Activated CD8-positive, alpha-beta T cell treated with anti-CD3 and anti-CD28 coated beads, Interleukin-2, amount 10 ng/mL, durations not matched to agents 7 days and 5 days (primary cell): ENCODE results near the gene COG5. TPM values are rescaled to one million over a fixed set of nuclear protein-coding genes. Genes with fewer than 3 reads are reported as not detected.

Experiments used
- ATAC-seq: fragments of 150-1000 bp; cut with Tn5 transposase; one replicate; pipeline ENCODE4 v1.10.0; 2021; ENCODE audit warnings: moderate library complexity
- CTCF ChIA-PET: fragments of 350-600 bp; sonication (Branson Sonifier 250); formaldehyde crosslinking; loops from one replicate; lab custom pipeline; 2021; ENCODE audit warnings: antibody characterized with exemption; lab: Charles Lee
- POLR2A ChIA-PET: fragments of 350-600 bp; sonication (Branson Sonifier 250); formaldehyde crosslinking; loops from one replicate; lab custom pipeline; 2021; ENCODE audit warnings: antibody characterized with exemption; lab: Charles Lee
- DNase-seq: peaks from one replicate; pipeline ENCODE4 v3.0.0-alpha.2; 2020
- H3K27ac Mint-ChIP-seq: one replicate; pipeline ENCODE4 v1.8.0; 2021; ENCODE audit warnings: mild to moderate bottlenecking, mixed read lengths
- H3K27me3 Mint-ChIP-seq: one replicate; pipeline ENCODE4 v1.8.0; 2021; ENCODE audit warnings: low read depth, mixed read lengths
- H3K36me3 Mint-ChIP-seq: one replicate; pipeline ENCODE4 v1.8.0; 2021; ENCODE audit warnings: low read depth, mixed read lengths
- H3K4me1 Mint-ChIP-seq: one replicate; pipeline ENCODE4 v1.8.0; 2021; ENCODE audit warnings: low read depth, mixed read lengths
- H3K4me3 Mint-ChIP-seq: one replicate; pipeline ENCODE4 v1.8.0; 2021; ENCODE audit warnings: mild to moderate bottlenecking, mixed read lengths
- H3K9me3 Mint-ChIP-seq: one replicate; pipeline ENCODE4 v1.8.0; 2022; ENCODE audit warnings: mixed read lengths; ENCODE audit not compliant: insufficient read depth
- total RNA-seq, 2 experiments: library from RNA; stranded (reverse); gene quantifications; one replicate each; pipeline ENCODE4 v1.2.3, GENCODE V29; 2021

Gene COG5
- total RNA-seq, 2 experiments from 2014 or later: 31.3 to 31.8 TPM

DNA sequence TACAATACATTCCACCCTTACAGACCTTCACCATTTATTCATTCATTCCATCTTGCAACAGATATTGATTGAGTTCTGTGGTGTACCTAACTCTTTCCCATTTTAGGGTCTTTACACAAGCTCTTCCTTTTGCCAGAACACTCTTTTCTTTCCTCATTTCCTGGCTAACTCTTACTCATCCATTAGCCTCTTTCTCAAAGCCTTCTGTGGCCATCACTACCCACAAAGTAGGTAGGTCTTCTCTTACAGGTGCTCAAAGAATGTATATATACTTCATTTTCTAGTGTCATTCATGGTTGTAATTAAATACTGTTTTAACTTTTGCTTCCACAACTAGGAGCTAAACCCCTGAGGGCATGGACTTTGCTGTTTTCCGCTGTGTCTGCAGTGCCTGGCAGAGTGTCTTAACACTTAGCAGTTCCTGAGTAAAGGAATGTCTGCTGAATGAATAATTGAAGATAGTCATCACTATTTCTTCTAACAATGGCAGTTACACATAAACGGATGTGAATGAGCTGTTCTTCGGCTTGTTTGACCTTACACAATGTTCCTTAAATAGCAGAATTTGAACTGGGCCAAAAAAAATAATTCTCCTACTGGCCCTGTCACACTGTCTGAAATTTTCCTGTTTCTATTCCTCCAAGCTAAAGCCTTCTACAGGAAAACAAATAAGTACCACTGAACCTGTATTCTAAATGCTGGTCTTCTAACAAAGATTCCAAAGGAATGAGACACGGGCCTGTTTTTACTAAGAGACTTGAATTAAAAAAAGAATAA is 31.4 kb upstream of the COG5 start:
- POLR2A ChIA-PET: no interaction called here
- Mint-ChIP-seq H3K4me1 (no peaks in the 10 kb centered on the region), H3K36me3 (peaks cover 19% of the 10 kb centered on the region), H3K27ac (no peak overlapping the region), H3K27me3 (no peaks in the 10 kb centered on the region), H3K9me3 (no peaks in the 10 kb centered on the region), H3K4me3 (no peak overlapping the region)
- CTCF ChIA-PET: interaction anchor here (0.6 kb wide), 1 partner anchor 70 kb away, joined by 3 read pairs; no protein-coding TSS in a partner anchor
- ATAC-seq: no peak
- DNase-seq: no peak

DNA sequence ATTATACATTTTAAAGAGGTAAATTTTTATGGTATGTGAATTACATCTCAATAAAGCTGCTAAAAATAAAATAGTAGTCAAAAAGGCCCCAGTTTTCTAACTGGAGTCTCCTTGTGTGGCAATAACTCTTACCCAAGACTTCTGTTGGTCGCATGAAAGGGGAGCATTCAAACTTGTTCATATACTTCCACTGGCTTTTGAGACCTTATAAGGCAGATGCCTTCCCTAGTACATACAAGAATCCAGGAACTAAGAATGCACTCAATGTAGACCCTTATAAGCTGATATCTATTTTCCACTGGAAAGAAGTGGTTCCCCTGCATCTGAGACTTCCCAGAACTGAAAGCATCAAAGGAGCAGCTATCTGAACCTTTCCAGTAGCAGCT is 29.3 kb upstream of the COG5 start:
- POLR2A ChIA-PET: no interaction called here
- H3K36me3 Mint-ChIP-seq: peaks cover 18% of the 10 kb centered on the region
- DNase-seq (no peak), ATAC-seq (no peak)
- no peak overlapping the region for H3K27ac Mint-ChIP-seq
- H3K4me3 Mint-ChIP-seq: no peak overlapping the region
- H3K9me3 Mint-ChIP-seq: no peaks in the 10 kb centered on the region
- no peaks in the 10 kb centered on the region for H3K4me1 Mint-ChIP-seq
- CTCF ChIA-PET: no interaction called here
- no peaks in the 10 kb centered on the region for H3K27me3 Mint-ChIP-seq

DNA sequence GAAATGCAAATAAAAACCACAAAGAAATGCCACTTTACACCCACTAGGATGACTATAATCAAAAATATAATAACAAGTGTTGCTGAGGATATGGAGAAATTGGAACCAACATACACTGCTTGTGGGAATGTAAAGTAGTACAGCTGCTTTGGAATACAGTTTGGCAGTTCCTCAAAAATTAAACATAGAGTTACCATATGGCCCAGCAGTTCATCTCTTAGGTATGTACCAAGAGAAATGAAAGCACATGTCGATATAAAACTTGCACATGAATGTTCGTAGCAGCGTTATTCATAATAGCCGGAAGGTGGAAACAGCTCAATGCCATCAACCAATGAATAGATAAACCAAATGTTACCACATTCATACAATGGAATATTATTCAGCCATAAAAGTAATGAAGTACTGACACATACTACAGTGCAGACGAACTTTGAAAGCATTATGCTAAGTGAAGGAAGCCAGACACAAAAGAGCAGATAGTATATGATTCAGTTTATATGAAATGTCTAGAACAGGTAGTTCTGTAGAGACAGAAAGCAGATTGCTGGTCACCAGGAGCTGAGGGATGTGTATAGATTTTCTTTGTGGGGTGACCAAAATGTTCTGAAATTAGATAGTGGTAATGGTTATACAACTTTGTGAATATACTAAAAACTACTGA is 28.8 kb upstream of the COG5 start:
- ChIA-PET CTCF (no interaction called here), POLR2A (no interaction called here)
- no peak overlapping the region for H3K4me3 Mint-ChIP-seq
- H3K4me1 Mint-ChIP-seq: no peaks in the 10 kb centered on the region
- no peaks in the 10 kb centered on the region for H3K9me3 Mint-ChIP-seq
- peaks cover 16% of the 10 kb centered on the region for H3K36me3 Mint-ChIP-seq
- no peaks in the 10 kb centered on the region for H3K27me3 Mint-ChIP-seq
- no peak for ATAC-seq
- H3K27ac Mint-ChIP-seq: no peak overlapping the region
- no peak for DNase-seq

DNA sequence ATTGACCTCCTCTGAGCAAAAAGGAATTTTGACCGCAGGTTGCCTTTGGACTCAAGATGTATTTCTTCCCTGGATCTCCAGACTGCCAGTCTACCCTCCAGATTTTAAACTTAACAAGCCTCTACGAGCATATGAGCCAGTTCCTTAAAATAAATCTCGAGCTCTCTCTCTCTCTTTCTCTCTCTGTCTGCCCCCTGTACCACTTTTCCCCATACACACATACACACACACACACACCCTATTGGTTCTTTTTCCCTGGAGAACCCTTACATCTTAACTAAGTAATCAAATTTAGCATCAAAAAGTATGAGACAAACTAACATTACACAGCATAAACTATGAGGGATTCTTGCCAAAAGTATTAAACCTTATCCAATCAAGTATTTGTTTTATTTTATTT is 27.7 kb upstream of the COG5 start:
- Mint-ChIP-seq H3K27me3 (no peaks in the 10 kb centered on the region), H3K4me3 (no peak overlapping the region), H3K9me3 (no peaks in the 10 kb centered on the region), H3K4me1 (no peaks in the 10 kb centered on the region), H3K27ac (no peak overlapping the region), H3K36me3 (peaks cover 17% of the 10 kb centered on the region)
- no peak for DNase-seq
- CTCF ChIA-PET: no interaction called here
- POLR2A ChIA-PET: no interaction called here
- no peak for ATAC-seq

DNA sequence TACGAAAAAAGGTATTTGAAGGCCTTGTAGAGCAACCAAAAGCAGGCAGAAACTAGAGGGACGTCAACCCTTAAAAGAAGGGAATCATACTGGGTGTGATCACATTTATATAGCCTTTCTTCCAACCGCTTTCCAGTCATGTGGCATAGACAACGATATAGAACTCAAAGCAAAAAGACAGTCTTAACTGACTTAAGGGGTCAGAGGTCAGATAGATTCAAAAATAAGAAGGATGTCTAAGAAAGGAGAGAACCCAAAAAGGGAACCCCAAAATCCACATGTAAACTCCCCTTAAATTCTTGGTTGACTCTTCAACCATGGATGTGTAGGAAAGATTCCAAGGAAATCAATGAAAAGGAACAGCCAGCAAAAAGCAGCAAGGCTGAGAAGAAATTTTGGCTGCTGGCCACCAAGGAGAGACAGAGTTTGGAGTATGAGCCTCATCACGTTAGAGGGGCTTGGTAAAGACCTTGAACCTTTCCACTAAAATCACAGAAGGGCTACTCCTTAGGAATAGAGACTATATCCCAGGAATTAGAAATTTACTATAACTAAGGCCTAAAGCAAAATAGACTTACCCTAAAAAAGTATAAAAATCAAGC is 24.9 kb upstream of the COG5 start:
- no peaks in the 10 kb centered on the region for H3K4me1 Mint-ChIP-seq
- H3K9me3 Mint-ChIP-seq: no peaks in the 10 kb centered on the region
- H3K4me3 Mint-ChIP-seq: no peak overlapping the region
- ATAC-seq (no peak), DNase-seq (no peak)
- H3K36me3 Mint-ChIP-seq: peaks cover 27% of the 10 kb centered on the region
- H3K27ac Mint-ChIP-seq: no peak overlapping the region
- CTCF ChIA-PET: no interaction called here
- no peaks in the 10 kb centered on the region for H3K27me3 Mint-ChIP-seq
- POLR2A ChIA-PET: no interaction called here

GRCh38 chr7:107584716-107585115 is 21.0 kb upstream of the COG5 start:
- ATAC-seq (no peak), DNase-seq (no peak)
- POLR2A ChIA-PET: no interaction called here
- Mint-ChIP-seq H3K4me3 (no peak overlapping the region), H3K27me3 (no peaks in the 10 kb centered on the region), H3K9me3 (no peaks in the 10 kb centered on the region), H3K4me1 (peaks cover 17% of the 10 kb centered on the region), H3K27ac (no peak overlapping the region), H3K36me3 (peaks cover 27% of the 10 kb centered on the region)
- CTCF ChIA-PET: interaction anchor here (0.7 to 1.1 kb wide), 4 partner anchors 9 to 294 kb away, joined by 3 read pairs; no protein-coding TSS in a partner anchor

GRCh38 chr7:107582875-107583274 is 19.2 kb upstream of the COG5 start:
- POLR2A ChIA-PET: interaction anchor here (1.1 kb wide), 1 partner anchor 19 kb away, joined by 3 read pairs; the partner anchor contains the start of genes COG5 and DUS4L
- Mint-ChIP-seq H3K36me3 (peaks cover 24% of the 10 kb centered on the region), H3K9me3 (no peaks in the 10 kb centered on the region), H3K4me3 (no peak overlapping the region), H3K27ac (no peak overlapping the region), H3K27me3 (no peaks in the 10 kb centered on the region), H3K4me1 (peaks cover 22% of the 10 kb centered on the region)
- DNase-seq: no peak
- ATAC-seq: no peak
- CTCF ChIA-PET: interaction anchor here (1.1 kb wide), 1 partner anchor 78 kb away, joined by 3 read pairs; the partner anchor contains the start of gene SLC26A4

GRCh38 chr7:107581387-107582013 is 17.8 kb upstream of the COG5 start:
- Mint-ChIP-seq H3K9me3 (no peaks in the 10 kb centered on the region), H3K36me3 (peaks cover 22% of the 10 kb centered on the region), H3K4me1 (peaks cover 22% of the 10 kb centered on the region), H3K27ac (no peak overlapping the region), H3K27me3 (no peaks in the 10 kb centered on the region), H3K4me3 (peak overlapping the region; percentile 90)
- ChIA-PET POLR2A (interaction anchor here (0.8 kb wide), 1 partner anchor 18 kb away, joined by 6 read pairs; the partner anchor contains the start of genes COG5 and DUS4L), CTCF (no interaction called here)
- DNase-seq: no peak
- no peak for ATAC-seq

DNA sequence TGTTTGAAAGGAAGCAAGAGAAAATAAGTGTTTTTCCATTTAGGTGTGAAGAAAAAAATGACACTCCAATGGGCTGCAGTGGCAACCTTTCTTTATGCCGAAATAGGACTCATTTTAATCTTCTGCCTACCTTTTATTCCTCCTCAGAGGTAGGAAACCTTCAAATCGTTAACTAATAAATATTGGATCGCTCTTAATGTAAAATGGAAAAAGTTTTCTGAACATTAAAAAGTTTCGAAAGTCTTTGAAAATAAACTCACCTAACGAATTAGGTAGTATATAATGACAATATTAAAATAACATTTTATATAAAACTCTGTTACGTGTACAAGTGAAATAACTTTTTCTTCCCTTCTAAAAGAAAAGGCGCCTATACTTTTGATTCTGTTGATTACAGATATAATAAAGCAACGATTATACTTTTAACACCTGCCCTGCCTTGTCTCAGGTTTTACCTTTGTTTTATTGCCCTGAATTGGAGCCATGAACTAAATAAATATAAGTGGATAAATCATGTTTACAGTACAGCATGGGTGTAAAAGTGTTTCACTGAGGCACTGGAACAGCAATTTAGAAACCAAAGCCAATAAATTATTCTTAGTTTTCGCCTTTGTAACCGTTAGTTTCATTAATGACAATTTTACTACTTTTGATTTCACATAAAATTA is 17.1 kb upstream of the COG5 start:
- no peak for DNase-seq
- H3K27ac Mint-ChIP-seq: peak overlapping the region; percentile 62
- ATAC-seq: no peak
- ChIA-PET POLR2A (interaction anchor here (1.9 kb wide), 1 partner anchor 17 kb away, joined by 9 read pairs; the partner anchor contains the start of genes COG5 and DUS4L), CTCF (no interaction called here)
- H3K4me3 Mint-ChIP-seq: peak overlapping the region; percentile 90
- H3K4me1 Mint-ChIP-seq: peaks cover 22% of the 10 kb centered on the region
- H3K27me3 Mint-ChIP-seq: no peaks in the 10 kb centered on the region
- no peaks in the 10 kb centered on the region for H3K9me3 Mint-ChIP-seq
- H3K36me3 Mint-ChIP-seq: peaks cover 25% of the 10 kb centered on the region

DNA sequence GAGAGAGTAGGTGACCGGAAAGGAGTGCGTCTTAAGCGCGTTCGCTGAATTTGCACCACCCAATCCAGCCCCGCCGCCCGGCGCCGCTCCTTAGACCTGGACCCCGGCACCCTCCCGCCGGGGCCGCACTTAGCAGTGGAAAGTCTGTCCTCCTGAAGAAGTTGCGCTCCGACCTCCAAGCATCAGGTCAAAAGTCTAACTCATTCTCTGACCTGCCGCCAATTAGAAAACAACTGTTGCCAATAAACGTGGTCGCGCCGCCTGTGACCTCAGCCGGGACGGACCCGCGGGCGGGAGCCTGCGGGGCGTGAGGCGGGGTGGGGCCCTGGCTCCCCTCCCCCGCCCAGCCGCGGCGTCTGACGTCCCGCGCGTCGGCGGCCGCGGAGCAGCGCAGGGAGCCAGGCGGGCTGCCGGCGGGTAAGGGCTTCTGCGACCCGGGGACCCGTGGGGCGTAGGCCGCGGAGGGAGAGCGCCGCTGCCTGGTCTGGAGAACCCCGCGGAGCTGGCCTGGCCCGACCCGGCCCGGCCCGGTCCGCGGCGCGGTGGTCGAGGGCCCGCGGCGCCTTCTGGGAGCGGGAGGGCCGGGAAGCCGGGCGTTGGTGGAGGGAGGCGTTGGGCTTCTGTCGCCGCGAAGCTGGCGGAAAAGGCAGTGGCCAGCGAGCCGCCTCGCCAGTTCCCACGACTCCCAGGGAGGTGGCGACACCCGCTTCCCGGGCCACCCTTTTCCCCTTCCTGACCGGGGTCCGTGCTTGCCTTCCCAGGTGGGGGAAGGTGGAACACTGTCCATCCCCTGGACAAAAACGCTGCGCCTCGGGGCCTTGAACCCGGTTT is 16.4 kb upstream of the COG5 start, which contains the start of gene BCAP29:
Gene BCAP29 (plus strand): TSS at position 362 of the 831 bp plus-strand sequence. CDS start 527 bp downstream, outside the sequence.
- CTCF ChIA-PET: interaction anchor here (1.0 to 1.4 kb wide), 2 partner anchors 16 to 299 kb away, joined by 3 to 4 read pairs; partner anchors contain the start of genes COG5 and DUS4L
- peaks cover 22% of the 10 kb centered on the region for H3K4me1 Mint-ChIP-seq
- POLR2A ChIA-PET: interaction anchor here (1.9 kb wide), 1 partner anchor 16 kb away, joined by 9 read pairs; the partner anchor contains the start of genes COG5 and DUS4L
- DNase-seq: peak; percentile 72
- peak within 1 kb of the TSS; percentile 90 for H3K27ac Mint-ChIP-seq
- ATAC-seq: peak; percentile 96
- peaks cover 21% of the 10 kb centered on the region for H3K36me3 Mint-ChIP-seq
- H3K9me3 Mint-ChIP-seq: no peaks in the 10 kb centered on the region
- peak within 1 kb of the TSS; percentile 90 for H3K4me3 Mint-ChIP-seq
- no peaks in the 10 kb centered on the region for H3K27me3 Mint-ChIP-seq
